HFF-Myc (cell line): ENCODE results near the gene MCM8.

ENCODE experiments used
- DNase-seq: peaks from one replicate; pipeline ENCODE4 v3.0.0-alpha.2; 2011; ENCODE audit warnings: low read depth; ENCODE audit errors: extremely low read depth
- H3K4me3 ChIP-seq: replicated peaks from 2 replicates; pipeline ENCODE4 v1.5.1; 2011; ENCODE audit warnings: low read depth, mild to moderate bottlenecking, control low read depth, low read length
- TF ChIP-seq, protein P1 (sequence below): IDR thresholded peaks from 2 replicates; pipeline ENCODE4 v1.5.1; 2012; ENCODE audit warnings: mild to moderate bottlenecking, low read depth, low read length, control low read depth; ENCODE audit errors: missing control alignments

MCM8 gene

DNA sequence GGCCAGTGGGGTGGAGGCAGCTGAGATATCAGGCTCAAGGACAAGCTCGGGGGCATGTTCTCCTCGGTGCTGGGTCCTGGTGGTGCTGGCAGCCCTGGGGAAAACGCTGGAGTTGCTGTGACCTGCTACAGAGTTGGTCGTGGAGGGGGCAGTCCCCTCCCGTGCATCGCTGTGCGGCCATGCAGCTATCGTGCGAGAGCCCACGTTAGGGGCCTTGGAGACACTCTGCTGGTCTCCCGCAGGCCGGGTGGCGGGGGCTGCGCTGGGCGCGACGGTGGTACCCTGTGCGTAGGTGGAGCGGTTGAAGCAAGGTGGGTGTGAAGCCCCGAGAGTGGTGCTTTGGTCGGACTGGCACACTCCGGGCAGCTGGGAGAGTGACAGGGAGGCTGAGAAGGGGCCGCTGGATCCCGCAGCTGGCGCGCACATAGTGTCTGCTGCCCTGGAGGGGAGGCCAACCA lies 91.4 kb downstream of the MCM8 start:
- DNase-seq, result no peak
- H3K4me3 ChIP-seq, result no peak overlapping the region
- TF ChIP-seq, protein P1, sequence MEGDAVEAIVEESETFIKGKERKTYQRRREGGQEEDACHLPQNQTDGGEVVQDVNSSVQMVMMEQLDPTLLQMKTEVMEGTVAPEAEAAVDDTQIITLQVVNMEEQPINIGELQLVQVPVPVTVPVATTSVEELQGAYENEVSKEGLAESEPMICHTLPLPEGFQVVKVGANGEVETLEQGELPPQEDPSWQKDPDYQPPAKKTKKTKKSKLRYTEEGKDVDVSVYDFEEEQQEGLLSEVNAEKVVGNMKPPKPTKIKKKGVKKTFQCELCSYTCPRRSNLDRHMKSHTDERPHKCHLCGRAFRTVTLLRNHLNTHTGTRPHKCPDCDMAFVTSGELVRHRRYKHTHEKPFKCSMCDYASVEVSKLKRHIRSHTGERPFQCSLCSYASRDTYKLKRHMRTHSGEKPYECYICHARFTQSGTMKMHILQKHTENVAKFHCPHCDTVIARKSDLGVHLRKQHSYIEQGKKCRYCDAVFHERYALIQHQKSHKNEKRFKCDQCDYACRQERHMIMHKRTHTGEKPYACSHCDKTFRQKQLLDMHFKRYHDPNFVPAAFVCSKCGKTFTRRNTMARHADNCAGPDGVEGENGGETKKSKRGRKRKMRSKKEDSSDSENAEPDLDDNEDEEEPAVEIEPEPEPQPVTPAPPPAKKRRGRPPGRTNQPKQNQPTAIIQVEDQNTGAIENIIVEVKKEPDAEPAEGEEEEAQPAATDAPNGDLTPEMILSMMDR, result no peak

DNA sequence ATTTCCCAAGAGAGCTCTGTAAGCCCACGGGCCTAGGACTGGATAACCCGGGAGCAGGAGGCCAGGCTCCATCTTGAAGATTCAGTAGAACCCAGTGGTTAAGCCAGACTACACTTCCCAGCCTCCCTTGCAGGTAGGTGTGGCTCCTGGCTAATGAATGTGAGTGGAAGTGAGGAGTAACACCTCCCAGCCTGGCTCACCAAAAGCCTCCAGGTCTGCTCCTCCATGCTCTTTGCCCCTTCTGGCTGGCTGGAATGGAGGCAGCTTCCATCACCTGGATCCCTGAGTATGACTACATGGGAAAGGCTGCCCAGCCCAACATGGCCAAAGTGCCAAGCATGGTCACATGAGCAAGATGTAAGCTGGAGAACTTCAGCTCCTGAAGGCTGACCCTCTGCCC lies 93.7 kb downstream of the MCM8 start:
- no peak overlapping the region for H3K4me3 ChIP-seq
- no peak for DNase-seq

GRCh38 chr20:6045566-6045965 lies 95.1 kb downstream of the MCM8 start:
- H3K4me3 ChIP-seq, result no peak overlapping the region
- no peak for DNase-seq
- TF ChIP-seq, protein P1, result no peak

More for the DNA sequence above, 93.7 kb downstream of the MCM8 start:
- TF ChIP-seq, protein P1, result no peak

DNA sequence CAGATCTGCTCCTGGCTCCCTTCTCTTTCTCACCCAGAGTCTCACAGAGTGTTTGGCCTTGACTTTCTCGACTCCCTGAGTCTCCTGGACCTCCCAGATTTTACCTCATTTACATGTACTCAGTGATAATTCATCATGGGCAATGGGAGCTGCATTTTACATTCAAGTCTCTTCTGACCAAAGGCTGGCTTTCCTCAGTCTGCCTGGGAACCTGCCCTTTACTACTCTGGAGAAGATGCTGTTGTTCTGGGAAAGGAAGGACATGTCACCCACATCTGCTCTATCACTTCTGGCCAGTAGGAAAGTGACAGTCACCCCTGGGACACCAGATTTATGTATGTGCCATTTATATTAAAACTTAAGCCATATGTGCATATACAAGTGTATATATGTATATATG lies 96.0 kb downstream of the MCM8 start:
- TF ChIP-seq, protein P1, result no peak
- DNase-seq, result no peak
- H3K4me3 ChIP-seq, result no peak overlapping the region

GRCh38 chr20:6048391-6048790 lies 97.9 kb downstream of the MCM8 start:
- TF ChIP-seq, protein P1, result no peak
- DNase-seq, result no peak
- no peak overlapping the region for H3K4me3 ChIP-seq
